ENCODE data around the gene ERFE.

DNA sequence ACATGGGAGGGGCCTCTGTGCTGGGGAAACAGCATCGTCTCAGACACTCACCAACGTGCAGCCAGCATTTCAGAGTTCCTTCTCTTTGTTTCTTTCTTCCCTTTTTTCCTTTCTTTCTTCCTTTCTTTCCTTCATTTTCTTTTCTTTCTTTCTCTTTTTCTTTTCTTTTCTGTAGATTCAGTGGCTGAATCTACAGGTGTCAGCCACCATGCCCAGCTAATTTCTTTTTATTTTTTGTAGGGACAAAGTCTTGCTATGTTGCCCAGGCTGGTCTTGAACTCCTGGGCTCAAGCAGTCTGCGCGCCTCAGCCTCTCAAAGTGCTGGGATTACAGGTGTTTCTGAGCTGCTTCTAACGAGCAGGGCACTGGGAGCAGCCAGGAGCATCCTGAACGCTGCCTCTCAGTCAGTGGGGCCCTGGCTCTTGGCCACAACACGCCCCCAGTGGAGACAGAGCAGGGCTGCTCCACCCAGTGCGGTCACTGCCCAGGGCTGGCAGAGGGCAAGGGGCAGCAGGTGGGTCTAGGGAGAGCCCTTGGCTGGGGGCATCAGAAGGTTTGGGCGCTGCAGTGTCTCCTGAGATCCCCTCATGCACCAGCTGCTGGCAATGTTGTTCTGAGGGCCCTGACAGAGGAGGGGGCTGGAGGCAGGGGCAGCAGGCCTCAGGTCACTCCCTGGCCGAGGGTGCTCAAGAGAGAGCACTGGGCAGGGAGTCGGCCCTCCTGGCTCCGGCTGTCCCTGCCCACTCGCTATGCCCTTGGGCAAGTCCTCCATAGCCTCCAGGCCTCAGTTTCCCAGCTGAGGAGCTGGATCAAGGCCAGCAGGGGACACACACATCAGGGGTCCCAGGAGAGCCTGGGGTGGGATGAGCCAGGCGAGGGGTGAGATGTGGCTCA, 25.0 kb upstream of the ERFE start:
- TF ChIP-seq SIN3A (IDR thresholded peaks at IDR 0.05; ENCODE audit: borderline replicate concordance, insufficient read depth, low read depth, low read length) = no peak
- TF ChIP-seq, protein P1, sequence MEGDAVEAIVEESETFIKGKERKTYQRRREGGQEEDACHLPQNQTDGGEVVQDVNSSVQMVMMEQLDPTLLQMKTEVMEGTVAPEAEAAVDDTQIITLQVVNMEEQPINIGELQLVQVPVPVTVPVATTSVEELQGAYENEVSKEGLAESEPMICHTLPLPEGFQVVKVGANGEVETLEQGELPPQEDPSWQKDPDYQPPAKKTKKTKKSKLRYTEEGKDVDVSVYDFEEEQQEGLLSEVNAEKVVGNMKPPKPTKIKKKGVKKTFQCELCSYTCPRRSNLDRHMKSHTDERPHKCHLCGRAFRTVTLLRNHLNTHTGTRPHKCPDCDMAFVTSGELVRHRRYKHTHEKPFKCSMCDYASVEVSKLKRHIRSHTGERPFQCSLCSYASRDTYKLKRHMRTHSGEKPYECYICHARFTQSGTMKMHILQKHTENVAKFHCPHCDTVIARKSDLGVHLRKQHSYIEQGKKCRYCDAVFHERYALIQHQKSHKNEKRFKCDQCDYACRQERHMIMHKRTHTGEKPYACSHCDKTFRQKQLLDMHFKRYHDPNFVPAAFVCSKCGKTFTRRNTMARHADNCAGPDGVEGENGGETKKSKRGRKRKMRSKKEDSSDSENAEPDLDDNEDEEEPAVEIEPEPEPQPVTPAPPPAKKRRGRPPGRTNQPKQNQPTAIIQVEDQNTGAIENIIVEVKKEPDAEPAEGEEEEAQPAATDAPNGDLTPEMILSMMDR (IDR thresholded peaks at IDR 0.05) = no peak
- no peak for TF ChIP-seq POLR2AphosphoS5 (IDR thresholded peaks at IDR 0.05; ENCODE audit: low read depth, low read length)
